Endothelial cell of umbilical vein (primary cell): ENCODE results near the gene KLC3. TPM values are rescaled to one million over a fixed set of nuclear protein-coding genes. Genes with fewer than 3 reads are reported as not detected.

Experiments used
- BruUV-seq: library from RNA; stranded (reverse); fragments of 400-500 nt; replicated peaks from 2 replicates; lab custom pipeline; 2021; lab: Mats Ljungman, UMichigan
- CTCF ChIA-PET: fragments of 300-600, 350-600 bp; sonication (Branson Sonifier 250); formaldehyde crosslinking; loops from one replicate; lab custom pipeline; 2021; ENCODE audit warnings: antibody characterized with exemption, inconsistent platforms; lab: Charles Lee
- POLR2A ChIA-PET: fragments of 300-600, 350-600 bp; sonication (Branson Sonifier 250); formaldehyde crosslinking; loops from one replicate; lab custom pipeline; 2021; ENCODE audit warnings: antibody characterized with exemption, inconsistent platforms; lab: Charles Lee
- DNase-seq: peaks from one replicate; pipeline ENCODE4 v3.0.0-alpha.2; 2011; ENCODE audit warnings: low read depth, low spot score
- FAIRE-seq: peaks from 2 replicates; lab custom pipeline; 2011; peaks lifted over from hg19 to GRCh38; lab: Jason Lieb, UNC
- H2AFZ ChIP-seq: 2 replicates; pipeline ENCODE4 v1.6.0; 2012; ENCODE audit warnings: low read depth, low read length, control low read depth, inconsistent platforms
- H3K27ac ChIP-seq: 2 replicates; pipeline ENCODE4 v1.5.1; 2011; ENCODE audit warnings: low read depth, mild to moderate bottlenecking, control low read depth, low read length, moderate library complexity; ENCODE audit not compliant: insufficient read depth
- H3K27me3 ChIP-seq, 2 experiments: 2 replicates each; pipeline versions ENCODE4 v1.6.0 to v1.6.1; 2011; ENCODE audit warnings: low read length in 2 of 2, mixed read lengths in 1 of 2; ENCODE audit not compliant: control insufficient read depth in 2 of 2, insufficient read depth in 2 of 2
- H3K36me3 ChIP-seq, 2 experiments: 2 replicates in 1 of 2; 3 replicates in 1 of 2; pipeline ENCODE4 v1.5.1; 2011; ENCODE audit warnings: low read length in 2 of 2, mild to moderate bottlenecking in 1 of 2, moderate library complexity in 1 of 2; ENCODE audit not compliant: control insufficient read depth in 2 of 2, insufficient read depth in 2 of 2; ENCODE audit errors: extremely low read depth in 1 of 2
- H3K4me1 ChIP-seq: 3 replicates; pipeline ENCODE4 v1.5.1; 2011; ENCODE audit warnings: mild to moderate bottlenecking, low read length; ENCODE audit not compliant: control insufficient read depth, insufficient read depth; ENCODE audit errors: extremely low read depth
- H3K4me2 ChIP-seq: 2 replicates; pipeline ENCODE4 v1.6.1; 2011; ENCODE audit warnings: low read length, control low read depth, mixed read lengths; ENCODE audit not compliant: insufficient read depth
- H3K4me3 ChIP-seq, 3 experiments: fragments of 200-600 bp in 1 of 3; sonication (generic), shearing (Covaris generic) in 1 of 3; replicated peaks in 1 of 3; 2 replicates each; pipeline ENCODE4 v1.5.1; 2011 to 2016; ENCODE audit warnings: control low read depth in 3 of 3, low read length in 3 of 3, mild to moderate bottlenecking in 2 of 3, inconsistent platforms in 1 of 3, low read depth in 1 of 3, moderate library complexity in 1 of 3; ENCODE audit not compliant: insufficient read depth in 1 of 3
- H3K79me2 ChIP-seq: 2 replicates; pipeline ENCODE4 v1.6.0; 2012; ENCODE audit warnings: low read length, inconsistent platforms; ENCODE audit not compliant: control insufficient read depth, insufficient read depth
- H3K9ac ChIP-seq: replicated peaks from 2 replicates; pipeline ENCODE3; 2011; ENCODE audit warnings: low read length, control low read depth; ENCODE audit not compliant: insufficient read depth; ENCODE audit errors: extremely low read depth
- H3K9me1 ChIP-seq: replicated peaks from 3 replicates; pipeline ENCODE4 v1.6.0; 2011; ENCODE audit warnings: mild to moderate bottlenecking, low read length; ENCODE audit not compliant: control insufficient read depth, insufficient read depth; ENCODE audit errors: extremely low read depth
- H3K9me3 ChIP-seq: replicated peaks from 2 replicates; pipeline ENCODE4 v1.5.1; 2012; ENCODE audit warnings: low read length, inconsistent platforms; ENCODE audit not compliant: control insufficient read depth, insufficient read depth
- H4K20me1 ChIP-seq: replicated peaks from 2 replicates; pipeline ENCODE3; 2011; ENCODE audit warnings: mild to moderate bottlenecking, low read length; ENCODE audit not compliant: control insufficient read depth, insufficient read depth; ENCODE audit errors: extremely low read depth
- CTCF ChIP-seq, 2 donors: IDR thresholded peaks; 1 replicate in 1 of 2; 2 replicates in 1 of 2; pipeline ENCODE4 v1.5.1; 2011; ENCODE audit warnings: low read length in 2 of 2, mild to moderate bottlenecking in 2 of 2, moderate library complexity in 2 of 2, control low read depth in 1 of 2, inconsistent platforms in 1 of 2, low read depth in 1 of 2; ENCODE audit not compliant: insufficient read depth in 1 of 2; ENCODE audit errors: extremely low read depth in 1 of 2
- FOS ChIP-seq: IDR thresholded peaks from 2 replicates; pipeline ENCODE4 v1.6.1; 2011; ENCODE audit warnings: mild to moderate bottlenecking, low read length, moderate library complexity, borderline replicate concordance; ENCODE audit not compliant: insufficient read depth
- GATA2 ChIP-seq: IDR thresholded peaks from 2 replicates; pipeline ENCODE4 v1.7.0; 2011; ENCODE audit warnings: low read depth, mild to moderate bottlenecking, moderate library complexity, mixed read lengths, low read length; ENCODE audit not compliant: insufficient read length, insufficient read depth
- JUN ChIP-seq: IDR thresholded peaks from 2 replicates; pipeline ENCODE4 v1.6.1; 2011; ENCODE audit warnings: borderline replicate concordance, low read depth; ENCODE audit not compliant: insufficient read length, insufficient read depth
- MAX ChIP-seq: IDR thresholded peaks from 2 replicates; pipeline ENCODE4 v1.6.1; 2011; ENCODE audit not compliant: insufficient read depth, insufficient read length
- MYC ChIP-seq: IDR thresholded peaks from one replicate; pipeline ENCODE4 v1.6.1; 2011; ENCODE audit warnings: mild to moderate bottlenecking, low read depth, low read length
- POLR2AphosphoS5 ChIP-seq: IDR thresholded peaks from 2 replicates; pipeline ENCODE4 v1.6.1; 2012; ENCODE audit warnings: low read depth, mild to moderate bottlenecking, control low read depth, low read length, moderate library complexity; ENCODE audit not compliant: insufficient read depth
- dilution Hi-C: fragments of 300-500 bp; cut with MboI; formaldehyde crosslinking; loops from one replicate; pipeline ENCODE4 v1.15.0; 2019; ENCODE audit warnings: low sequenced_read_pairs; ENCODE audit not compliant: extremely low pct_ligation_motif_present
- intact Hi-C: fragments of 100-400 bp; cut with micrococcal nuclease; formaldehyde crosslinking; loops from one replicate; pipeline ENCODE4 v1.10.0; 2022
- polyA plus RNA-seq, 4 experiments: library from polyadenylated mRNA; depleted of rRNA in 3 of 4; stranded (reverse) in 3 of 4; unstranded in 1 of 4; fragments of >200 nt; gene quantifications; 2 replicates each; pipeline versions ENCODE4 v1.2.1 to v1.2.3, GENCODE V29; 2011 to 2012; ENCODE audit warnings: missing spikeins in 1 of 4
- total RNA-seq: library from RNA; stranded (reverse); gene quantifications from 2 replicates; pipeline ENCODE4 v1.2.3, GENCODE V29; 2021

Gene KLC3
- total and polyA plus RNA-seq, 2 donors (not counting 3 experiments of a cell fraction or from before 2014, with no cell fraction given) = not detected

- Histone ChIP-seq H3K4me2 (no peak overlapping the region), H4K20me1 (no peaks in the 10 kb centered on the region), H3K79me2 (no peaks in the 10 kb centered on the region), H3K9ac (no peak overlapping the region), H3K36me3 (peaks cover 0 to 22% of the 10 kb centered on the region in 2 experiments), H3K27ac (no peak overlapping the region), H2AFZ (no peak overlapping the region), H3K27me3 (no peaks in the 10 kb centered on the region), H3K9me1 (no peaks in the 10 kb centered on the region), H3K4me3 (no peak overlapping the region), H3K4me1 (no peaks in the 10 kb centered on the region), H3K9me3 (no peaks in the 10 kb centered on the region)
- intact Hi-C loops (no loop called here), dilution Hi-C loops (no loop called here)
- TF ChIP-seq GATA2 = no peak
- CTCF ChIA-PET = no interaction called here
- DNase-seq (no peak), FAIRE-seq (no peak)
- POLR2A ChIA-PET = no interaction called here
- no TSS peak for BruUV-seq
Measured at GRCh38 chr19:45362291-45362690, 21.7 kb downstream of the KLC3 start.

DNA sequence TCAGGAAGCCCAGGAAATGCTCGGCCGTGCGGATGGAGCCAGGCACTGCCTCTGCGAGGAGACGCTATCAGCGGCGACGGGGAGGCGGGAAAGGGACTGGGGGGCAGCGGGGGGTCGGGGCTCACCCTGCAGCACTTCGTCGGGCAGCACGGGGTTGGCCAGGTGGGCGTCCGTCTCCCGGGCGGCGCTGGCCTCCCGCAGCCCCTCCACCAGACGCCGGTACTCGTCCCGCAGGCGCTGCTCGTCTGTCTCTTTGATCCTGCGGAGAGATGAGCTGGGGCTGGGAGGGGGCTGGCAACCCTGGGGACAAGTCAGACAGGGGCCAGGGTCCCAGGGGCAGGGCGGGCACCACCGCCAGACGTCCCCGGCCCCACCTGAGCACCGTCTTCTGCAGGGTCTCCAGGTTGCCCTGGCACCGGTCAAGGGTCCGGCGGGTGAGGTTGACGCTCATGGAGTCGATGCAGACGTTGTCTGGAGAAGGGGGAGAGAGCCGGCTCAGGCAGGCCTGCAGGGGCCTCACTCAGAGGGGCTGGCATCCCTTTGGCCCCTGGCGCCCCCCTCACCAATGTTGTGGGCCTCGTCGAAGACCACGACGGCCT, 23.4 kb downstream of the KLC3 start:
- H3K79me2 ChIP-seq = peaks cover 9% of the 10 kb centered on the region
- H3K27ac ChIP-seq = no peak overlapping the region
- H2AFZ ChIP-seq = no peak overlapping the region
- ChIA-PET POLR2A (no interaction called here), CTCF (no interaction called here)
- H3K4me1 ChIP-seq = peaks cover 1% of the 10 kb centered on the region
- H3K36me3 ChIP-seq = peaks cover 3 to 20% of the 10 kb centered on the region in 2 experiments
- no peaks in the 10 kb centered on the region for H4K20me1 ChIP-seq
- H3K27me3 ChIP-seq = no peaks in the 10 kb centered on the region
- no peak for TF ChIP-seq CTCF (IDR thresholded peaks at IDR 0.05; ENCODE audit: extremely low read depth in 1 of 2, insufficient read depth in 1 of 2, low read depth in 1 of 2, low read length in 2 of 2)
- TF ChIP-seq JUN = no peak
- TF ChIP-seq GATA2 = no peak
- no peak for TF ChIP-seq MYC
- TF ChIP-seq FOS = no peak
- TF ChIP-seq MAX = no peak
- TF ChIP-seq POLR2AphosphoS5 = no peak
- H3K9me3 ChIP-seq = no peaks in the 10 kb centered on the region
- dilution Hi-C loops = no loop called here
- H3K9ac ChIP-seq = no peak overlapping the region
- intact Hi-C loops = no loop called here
- BruUV-seq = TSS peak; percentile 13
- H3K4me3 ChIP-seq = no peak overlapping the region
- H3K9me1 ChIP-seq = no peaks in the 10 kb centered on the region
- no peak for FAIRE-seq
- H3K4me2 ChIP-seq = no peak overlapping the region
- DNase-seq = no peak
